H1 (cell line): ENCODE measurements around the gene C15orf39. TPM values are rescaled to one million over a fixed set of nuclear protein-coding genes. Genes with fewer than 3 reads are reported as not detected.

ENCODE experiments used
- CTCF ChIA-PET: fragments of 300-600 bp; sonication (Branson Sonifier 250); formaldehyde crosslinking; loops from one replicate; lab custom pipeline; 2021; ENCODE audit not compliant: partially characterized antibody; lab: Charles Lee
- POLR2A ChIA-PET: fragments of 300-600 bp; sonication (Branson Sonifier 250); formaldehyde crosslinking; loops from one replicate; lab custom pipeline; 2021; ENCODE audit warnings: inconsistent platforms; ENCODE audit not compliant: partially characterized antibody; lab: Charles Lee
- DNase-seq, 2 experiments: peaks; one replicate each; pipeline versions ENCODE4 v3.0.0 to v3.0.0-alpha.2; 2010 to 2022; ENCODE audit warnings: low spot score in 2 of 2, low read depth in 1 of 2, mixed read lengths in 1 of 2
- FAIRE-seq: peaks from 2 replicates; lab custom pipeline; 2011; peaks lifted over from hg19 to GRCh38; lab: Jason Lieb, UNC
- H2AFZ ChIP-seq: 2 replicates; pipeline ENCODE4 v1.8.1; 2012; ENCODE audit warnings: low read length, inconsistent platforms
- H2AK5ac ChIP-seq: 2 replicates; pipeline ENCODE4 v1.6.1; 2013; ENCODE audit warnings: low read depth, low read length
- H2BK120ac ChIP-seq: replicated peaks from 2 replicates; pipeline ENCODE3; 2013; ENCODE audit warnings: low read depth, low read length, inconsistent platforms
- H2BK12ac ChIP-seq: 2 replicates; pipeline ENCODE4 v1.6.1; 2013; ENCODE audit warnings: low read depth, low read length
- H2BK15ac ChIP-seq: 2 replicates; pipeline ENCODE4 v1.6.1; 2013; ENCODE audit warnings: low read length
- H2BK20ac ChIP-seq: 2 replicates; pipeline ENCODE4 v1.6.1; 2013; ENCODE audit warnings: low read length
- H2BK5ac ChIP-seq: 2 replicates; pipeline ENCODE4 v1.6.1; 2013; ENCODE audit warnings: low read depth, low read length
- H3K14ac ChIP-seq: 2 replicates; pipeline ENCODE4 v1.6.1; 2013; ENCODE audit warnings: inconsistent platforms; ENCODE audit not compliant: insufficient read length
- H3K18ac ChIP-seq: 2 replicates; pipeline ENCODE4 v1.6.1; 2013; ENCODE audit warnings: low read length; ENCODE audit errors: extremely low read depth
- H3K23ac ChIP-seq: 2 replicates; pipeline ENCODE4 v1.6.1; 2013; ENCODE audit warnings: inconsistent platforms; ENCODE audit not compliant: insufficient read length
- H3K23me2 ChIP-seq: 2 replicates; pipeline ENCODE4 v1.6.1; 2013; ENCODE audit warnings: low read depth, low read length
- H3K27ac ChIP-seq: 2 replicates; pipeline ENCODE4 v1.6.1; 2011; ENCODE audit warnings: low read depth, low read length, inconsistent platforms
- H3K27me3 ChIP-seq, 4 experiments: replicated peaks in 1 of 4; 1 replicate in 1 of 4; 2 replicates in 3 of 4; pipeline versions ENCODE4 v1.6.1 to v1.8.1; 2011 to 2013; ENCODE audit warnings: low read length in 3 of 4, mild to moderate bottlenecking in 3 of 4, inconsistent platforms in 2 of 4, mixed read lengths in 2 of 4, moderate library complexity in 1 of 4; ENCODE audit not compliant: control insufficient read depth in 3 of 4, insufficient read depth in 3 of 4; ENCODE audit errors: extremely low read depth in 1 of 4
- H3K36me3 ChIP-seq, 4 experiments: 2 replicates each; pipeline versions ENCODE4 v1.6.1 to v1.8.1; 2011 to 2013; ENCODE audit warnings: mild to moderate bottlenecking in 4 of 4, low read length in 3 of 4, moderate library complexity in 2 of 4, control low read depth in 1 of 4, inconsistent platforms in 1 of 4; ENCODE audit not compliant: insufficient read depth in 4 of 4, control insufficient read depth in 2 of 4
- H3K4ac ChIP-seq: replicated peaks from 2 replicates; pipeline ENCODE3; 2013; ENCODE audit warnings: low read length, low read depth, mixed read lengths, inconsistent platforms; ENCODE audit not compliant: insufficient read length
- H3K4me1 ChIP-seq, 4 experiments: replicated peaks in 1 of 4; 1 replicate in 1 of 4; 2 replicates in 3 of 4; pipeline versions ENCODE4 v1.6.1 to v1.8.1; 2011 to 2013; ENCODE audit warnings: low read length in 3 of 4, inconsistent platforms in 2 of 4, mixed read lengths in 1 of 4; ENCODE audit not compliant: insufficient read depth in 4 of 4, control insufficient read depth in 3 of 4
- H3K4me2 ChIP-seq, 2 experiments: 2 replicates each; pipeline versions ENCODE4 v1.6.1 to v1.8.1; 2011 to 2013; ENCODE audit warnings: low read depth in 2 of 2, low read length in 2 of 2, control low read depth in 1 of 2, inconsistent platforms in 1 of 2, mild to moderate bottlenecking in 1 of 2; ENCODE audit not compliant: insufficient read depth in 1 of 2
- H3K4me3 ChIP-seq, 4 experiments: fragments of 200-600, 300-600 bp in 1 of 4; sonication (generic), shearing (Covaris generic), sonication (Bioruptor Twin) in 1 of 4; 2 replicates each; pipeline versions ENCODE4 v1.5.1 to v1.8.1; 2011 to 2016; ENCODE audit warnings: low read length in 4 of 4, low read depth in 3 of 4, control low read depth in 2 of 4, inconsistent platforms in 2 of 4, mild to moderate bottlenecking in 2 of 4, mixed read lengths in 1 of 4, moderate library complexity in 1 of 4; ENCODE audit not compliant: insufficient read depth in 2 of 4; ENCODE audit errors: extremely low read depth in 1 of 4
- H3K56ac ChIP-seq: replicated peaks from 2 replicates; pipeline ENCODE3; 2013; ENCODE audit warnings: low read depth, mild to moderate bottlenecking, mixed read lengths, low read length, inconsistent platforms; ENCODE audit not compliant: insufficient read length
- H3K79me1 ChIP-seq: 2 replicates; pipeline ENCODE4 v1.6.1; 2013; ENCODE audit warnings: low read depth, low read length, control low read depth
- H3K79me2 ChIP-seq, 2 experiments: 2 replicates each; pipeline versions ENCODE4 v1.6.1 to v1.8.1; 2012 to 2013; ENCODE audit warnings: low read length in 2 of 2, mild to moderate bottlenecking in 2 of 2, inconsistent platforms in 1 of 2; ENCODE audit not compliant: insufficient read depth in 2 of 2, control insufficient read depth in 1 of 2
- H3K9ac ChIP-seq, 4 experiments: replicated peaks in 1 of 4; 1 replicate in 1 of 4; 2 replicates in 3 of 4; pipeline versions ENCODE4 v1.6.1 to v1.8.1; 2011 to 2013; ENCODE audit warnings: low read depth in 3 of 4, low read length in 3 of 4, control low read depth in 2 of 4, mild to moderate bottlenecking in 2 of 4, moderate library complexity in 2 of 4, inconsistent platforms in 1 of 4; ENCODE audit errors: extremely low read depth in 1 of 4
- H3K9me3 ChIP-seq, 2 experiments: 2 replicates each; pipeline versions ENCODE4 v1.6.1 to v1.8.1; 2012 to 2013; ENCODE audit warnings: mild to moderate bottlenecking in 2 of 2, moderate library complexity in 2 of 2, control low read depth in 1 of 2, inconsistent platforms in 1 of 2, low read depth in 1 of 2, low read length in 1 of 2, mixed read lengths in 1 of 2; ENCODE audit not compliant: insufficient read depth in 2 of 2
- H4K20me1 ChIP-seq, 2 experiments: replicated peaks in 1 of 2; 2 replicates each; pipeline versions ENCODE3 to v1.8.1; 2011 to 2013; ENCODE audit warnings: inconsistent platforms in 2 of 2, low read length in 2 of 2, mild to moderate bottlenecking in 1 of 2; ENCODE audit not compliant: insufficient read depth in 2 of 2, control insufficient read depth in 1 of 2
- H4K5ac ChIP-seq: 2 replicates; pipeline ENCODE4 v1.6.1; 2013; ENCODE audit warnings: low read length, low read depth, mixed read lengths, inconsistent platforms; ENCODE audit not compliant: insufficient read length
- H4K8ac ChIP-seq: 2 replicates; pipeline ENCODE4 v1.8.0; 2013; ENCODE audit warnings: mild to moderate bottlenecking, moderate library complexity, low read length, inconsistent platforms; ENCODE audit not compliant: insufficient read depth; ENCODE audit errors: extremely low read depth
- H4K91ac ChIP-seq: replicated peaks from 2 replicates; pipeline ENCODE3; 2013; ENCODE audit warnings: low read length, mixed read lengths, inconsistent platforms; ENCODE audit not compliant: insufficient read length
- BACH1 ChIP-seq: IDR thresholded peaks from 2 replicates; pipeline ENCODE4 v1.6.1; 2012; ENCODE audit warnings: low read length, improper control_type of control experiment
- CREB1 ChIP-seq: IDR thresholded peaks from 2 replicates; pipeline ENCODE4 v1.6.1; 2012; ENCODE audit warnings: inconsistent platforms
- EGR1 ChIP-seq: IDR thresholded peaks from 2 replicates; pipeline ENCODE4 v1.6.1; 2011; ENCODE audit warnings: low read depth, low read length, borderline replicate concordance
- JUN ChIP-seq: IDR thresholded peaks from 2 replicates; pipeline ENCODE4 v1.6.1; 2011; ENCODE audit warnings: low read depth, mild to moderate bottlenecking, improper control_type of control experiment, low read length
- KDM1A ChIP-seq: fragments of 200-600, 300-600 bp; sonication (generic); IDR thresholded peaks from 2 replicates; pipeline ENCODE4 v1.7.1; 2016; ENCODE audit warnings: mild to moderate bottlenecking, low read length, borderline replicate concordance
- POU5F1 ChIP-seq: IDR thresholded peaks from 2 replicates; pipeline ENCODE4 v1.6.1; 2011; ENCODE audit warnings: low read depth, mild to moderate bottlenecking, low read length, moderate library complexity
- SIX5 ChIP-seq: IDR thresholded peaks from 2 replicates; pipeline ENCODE4 v1.6.1; 2011; ENCODE audit warnings: mild to moderate bottlenecking, low read depth, low read length
- SP2 ChIP-seq: IDR thresholded peaks from 2 replicates; pipeline ENCODE4 v1.6.1; 2012; ENCODE audit warnings: mild to moderate bottlenecking, low read length, inconsistent platforms
- SUZ12 ChIP-seq: fragments of 200-600 bp; sonication (generic); IDR thresholded peaks from 2 replicates; pipeline ENCODE4 v1.6.1; 2012; ENCODE audit warnings: mild to moderate bottlenecking, inconsistent platforms, low read length, moderate library complexity, mixed read lengths
- WGBS, 2 experiments: shearing (Covaris generic) in 1 of 2; methylation state at CpG; one replicate each; pipeline versions ENCODE4 v1.1.6 to v1.1.7; 2013 to 2015; ENCODE audit warnings: low lambda C conversion rate in 2 of 2, mixed read lengths in 2 of 2, inconsistent platforms in 1 of 2, low coverage in 1 of 2, missing lambda C conversion rate in 1 of 2; ENCODE audit not compliant: insufficient replicate concordance in 2 of 2, insufficient coverage in 1 of 2, insufficient read length in 1 of 2; ENCODE audit errors: extremely low coverage in 1 of 2, missing lambda C conversion rate in 1 of 2; 5-methylcytosine and 5-hydroxymethylcytosine counted together
- polyA plus RNA-seq, 7 experiments: library from polyadenylated mRNA; depleted of rRNA in 3 of 7; stranded (reverse) in 5 of 7; unstranded in 2 of 7; fragments of >200 nt in 5 of 7; fragments of 200-250 nt in 2 of 7; gene quantifications; 1 replicate in 5 of 7; 2 replicates in 1 of 7; 4 replicates in 1 of 7; pipeline versions ENCODE4 v1.2.1 to v1.2.3, GENCODE V29; 2011 to 2013; ENCODE audit warnings: missing spikeins in 2 of 7, mixed read lengths in 2 of 7
- total RNA-seq: library from RNA; stranded (reverse); fragmentation: NEBNext Ultra II Directional; extraction: Animal tissue kit (Norgen Biotek cat#: 25700); gene quantifications from 2 replicates; pipeline ENCODE4 v1.2.1, GENCODE V29; 2021
- TF ChIP-seq, protein P1 (sequence below): IDR thresholded peaks from 2 replicates; pipeline ENCODE4 v1.6.1; 2011; ENCODE audit warnings: low read length, improper control_type of control experiment

C15orf39 gene
- total and polyA plus RNA-seq, 2 of the 8 experiments (the other 6 are each of a cell fraction or from before 2014, with no cell fraction given), result 13.8 to 38.5 TPM

DNA sequence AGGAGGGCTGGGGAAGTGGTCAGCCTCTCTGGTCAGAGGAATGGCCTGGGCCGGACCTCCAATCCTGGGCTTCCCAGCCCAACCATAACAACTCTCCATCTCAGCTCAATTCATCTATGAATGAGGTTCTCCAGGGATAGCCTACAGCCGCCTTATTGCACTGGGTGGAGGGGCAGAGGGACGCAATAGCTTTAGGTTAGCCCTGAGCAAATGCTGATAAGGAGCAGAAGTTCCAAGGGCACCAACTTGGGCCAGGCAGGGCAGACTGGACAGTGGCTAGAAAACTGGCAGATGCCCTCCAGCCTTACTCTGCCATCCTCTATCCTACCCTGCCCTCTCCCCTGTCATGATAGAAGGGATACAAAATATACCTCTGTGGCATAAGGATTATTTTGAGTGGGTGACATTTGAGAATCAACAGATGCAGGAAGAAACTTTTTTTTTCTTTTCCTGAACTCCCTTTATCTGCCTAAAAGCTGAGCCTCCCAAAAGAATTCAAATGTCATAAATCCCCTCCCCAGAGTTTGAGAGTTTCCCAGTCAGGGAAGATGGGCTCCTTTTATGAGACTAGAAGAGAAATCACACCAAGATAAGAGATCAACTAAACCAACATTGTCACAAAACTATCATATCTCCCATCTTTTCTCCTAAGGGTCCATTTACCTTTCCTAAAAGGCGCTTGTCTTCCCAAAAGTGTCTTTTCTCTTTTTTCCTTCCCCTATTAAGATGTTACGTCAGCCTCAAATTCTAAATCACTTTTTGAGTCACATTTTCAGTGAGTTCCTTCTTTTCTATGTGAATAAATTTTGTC, 40.4 kb upstream of the C15orf39 start:
- no peak overlapping the region for H3K4me2 ChIP-seq

More for the DNA sequence above, 40.4 kb upstream of the C15orf39 start:
- peaks cover 3 to 9% (median 5%) of the 10 kb centered on the region in 4 experiments for H3K4me1 ChIP-seq
- H2BK120ac ChIP-seq, result no peak overlapping the region
- H2BK20ac ChIP-seq, result no peak overlapping the region
- no peak overlapping the region for H3K27ac ChIP-seq
- H3K18ac ChIP-seq, result no peak overlapping the region
- no peak overlapping the region for H2AFZ ChIP-seq
- TF ChIP-seq KDM1A (no peak), SP2 (no peak), JUN (no peak), BACH1 (no peak), CREB1 (no peak), SIX5 (no peak), SUZ12 (no peak), POU5F1 (no peak), EGR1 (no peak)
- TF ChIP-seq, protein P1, sequence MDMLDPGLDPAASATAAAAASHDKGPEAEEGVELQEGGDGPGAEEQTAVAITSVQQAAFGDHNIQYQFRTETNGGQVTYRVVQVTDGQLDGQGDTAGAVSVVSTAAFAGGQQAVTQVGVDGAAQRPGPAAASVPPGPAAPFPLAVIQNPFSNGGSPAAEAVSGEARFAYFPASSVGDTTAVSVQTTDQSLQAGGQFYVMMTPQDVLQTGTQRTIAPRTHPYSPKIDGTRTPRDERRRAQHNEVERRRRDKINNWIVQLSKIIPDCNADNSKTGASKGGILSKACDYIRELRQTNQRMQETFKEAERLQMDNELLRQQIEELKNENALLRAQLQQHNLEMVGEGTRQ, result no peak
- H4K20me1 ChIP-seq, result no peaks in the 10 kb centered on the region
- H3K4me3 ChIP-seq, result no peak overlapping the region
- H3K9me3 ChIP-seq, result no peaks in the 10 kb centered on the region
- no peak overlapping the region for H3K23ac ChIP-seq
- H3K23me2 ChIP-seq, result no peaks in the 10 kb centered on the region
- H3K4ac ChIP-seq, result no peak overlapping the region
- H4K8ac ChIP-seq, result no peak overlapping the region
- H3K9ac ChIP-seq, result no peak overlapping the region
- H3K27me3 ChIP-seq, result no peaks in the 10 kb centered on the region
- ChIA-PET CTCF (interaction anchor here (1.0 kb wide), 1 partner anchor 21 kb away, joined by 4 read pairs; no protein-coding TSS in a partner anchor), POLR2A (no interaction called here)
- no peak overlapping the region for H2AK5ac ChIP-seq
- FAIRE-seq (no peak), DNase-seq (no peak)
- H3K79me2 ChIP-seq, result no peaks in the 10 kb centered on the region
- no peak overlapping the region for H3K14ac ChIP-seq
- no peak overlapping the region for H4K91ac ChIP-seq
- H3K36me3 ChIP-seq, result no peaks in the 10 kb centered on the region
- WGBS, 2 experiments, result 93% methylated on average over 5 of the region's 5 CpGs; no CpG with 5 or more reads in 1 of the 2 experiments
- H2BK12ac ChIP-seq, result no peak overlapping the region
- no peaks in the 10 kb centered on the region for H3K79me1 ChIP-seq
- no peak overlapping the region for H2BK5ac ChIP-seq
- H2BK15ac ChIP-seq, result no peak overlapping the region
- no peak overlapping the region for H3K56ac ChIP-seq
- H4K5ac ChIP-seq, result no peak overlapping the region
